ENCODE results near the gene ST14.
"Not testable (repeated sequence)": the region's sequence is repeated elsewhere in the genome, so short reads cannot be mapped to it uniquely, and the experiment has no call there.

The ST14 gene

DNA sequence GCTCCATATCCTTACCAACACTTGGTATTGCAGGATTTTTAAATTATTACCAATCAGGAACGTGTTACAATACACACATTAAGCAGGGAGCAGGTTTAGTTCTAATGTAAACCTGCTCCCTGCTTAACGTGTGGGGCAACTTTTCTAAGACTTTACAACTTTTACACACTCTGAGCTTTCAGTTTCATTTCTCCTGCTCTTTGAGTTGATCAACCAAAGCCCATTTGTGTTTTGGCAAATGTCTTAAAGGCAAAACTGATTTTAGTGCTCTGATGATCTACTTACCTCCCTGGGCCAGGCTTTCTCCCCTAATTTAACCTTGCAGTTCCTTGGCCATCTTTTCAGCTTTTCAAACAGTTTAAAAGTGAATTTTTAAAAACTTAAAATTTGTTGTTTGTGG lies 84.2 kb downstream of the ST14 start:
- no peak for FAIRE-seq

DNA sequence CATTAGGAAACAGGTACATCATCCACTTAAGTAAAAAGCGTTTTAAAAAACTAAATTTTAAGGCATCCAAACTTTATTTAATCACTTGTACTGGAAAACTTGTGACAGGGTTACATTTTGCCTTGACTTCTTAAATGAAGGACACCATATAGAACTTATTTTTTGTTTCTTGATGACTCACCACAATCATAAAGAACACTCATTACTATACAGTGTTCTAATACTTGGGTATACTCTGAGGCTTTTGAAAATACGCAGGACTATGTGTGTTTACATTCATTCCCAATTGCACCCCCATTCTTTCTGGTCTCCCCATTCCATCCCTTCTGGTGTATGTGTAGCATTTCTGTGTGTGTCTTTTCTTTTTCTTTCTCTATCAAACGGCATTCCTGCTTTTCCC lies 85.3 kb downstream of the ST14 start:
- no peak for FAIRE-seq

- FAIRE-seq, result not testable (repeated sequence)
These were observed 85.8 kb downstream of the ST14 start for GRCh38 chr11:130245375-130245774.

GRCh38 chr11:130246270-130246669 lies 86.7 kb downstream of the ST14 start:
- FAIRE-seq, result no peak

GRCh38 chr11:130246738-130247137 lies 87.2 kb downstream of the ST14 start:
- no peak for FAIRE-seq

DNA sequence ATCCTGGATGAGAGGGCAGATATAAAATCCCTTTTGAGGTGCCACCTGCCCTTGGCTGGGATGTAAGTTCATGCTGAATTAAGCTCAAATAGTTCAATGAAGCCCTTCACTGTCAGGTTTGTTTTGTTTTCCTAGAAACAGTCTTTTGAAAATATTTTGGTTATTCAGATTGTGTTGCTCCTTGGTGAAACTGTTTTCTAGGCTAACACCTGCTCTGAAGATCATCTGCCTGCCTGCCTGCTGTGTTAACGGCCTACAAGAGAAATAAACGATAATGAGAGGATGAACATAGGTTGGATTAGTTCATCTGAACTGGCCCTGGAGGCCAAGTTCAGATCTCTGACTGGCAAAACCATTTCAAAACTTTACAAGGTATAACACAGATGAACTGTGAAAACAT lies 87.7 kb downstream of the ST14 start:
- FAIRE-seq, result no peak

GRCh38 chr11:130249371-130249770 lies 89.8 kb downstream of the ST14 start:
- no peak for FAIRE-seq

DNA sequence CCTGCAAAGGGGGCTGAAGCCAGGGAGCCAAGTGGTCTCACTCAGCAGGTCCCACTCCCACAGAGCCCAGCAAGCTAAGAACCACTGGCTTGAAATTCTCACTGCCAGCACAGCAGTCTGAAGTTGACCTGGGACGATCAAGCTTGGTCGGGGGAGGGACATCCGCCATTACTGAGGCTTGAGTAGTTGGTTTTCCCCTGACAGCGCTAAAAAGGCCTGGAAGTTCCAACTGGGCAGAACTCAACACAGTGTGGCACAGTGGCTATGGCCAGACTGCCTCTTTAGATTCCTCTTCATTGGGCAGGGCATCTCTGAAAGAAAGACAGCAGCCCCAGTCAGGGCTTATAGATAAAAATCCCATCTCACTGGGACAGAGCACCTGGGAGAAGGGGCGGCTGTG lies 90.3 kb downstream of the ST14 start:
- not testable (repeated sequence) for FAIRE-seq

DNA sequence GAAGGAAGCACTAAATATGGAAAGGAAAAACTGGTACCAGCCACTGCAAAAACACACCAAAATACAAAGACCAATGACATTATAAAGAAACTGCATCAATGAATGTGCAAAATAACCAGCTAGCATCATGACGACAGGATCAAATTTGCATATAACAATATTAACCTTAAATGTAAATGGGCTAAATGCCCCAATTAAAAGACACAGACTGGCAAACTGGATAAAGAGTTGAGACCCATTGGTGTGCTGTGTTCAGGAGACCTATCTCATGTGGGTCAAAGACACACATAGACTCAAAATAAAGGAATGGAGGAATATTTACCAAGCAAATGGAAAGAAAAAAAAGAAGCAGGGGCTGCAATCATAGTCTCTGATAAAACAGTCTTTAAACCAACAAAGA lies 92.2 kb downstream of the ST14 start:
- FAIRE-seq, result not testable (repeated sequence)

All from TTC549 (cell line).